Measurements from ENCODE around the gene ARHGEF1.

The ARHGEF1 gene

GRCh38 chr19:41901707-41902360 lies 18.9 kb downstream of the ARHGEF1 start:
- no peak for DNase-seq (ENCODE audit: low read depth)
- H3K4me3 ChIP-seq (ENCODE audit: low read depth, low read length) = no peak overlapping the region
- TF ChIP-seq MAX (IDR thresholded peaks at IDR 0.05; ENCODE audit: low read depth, low read length) (no peak), MYC (IDR thresholded peaks at IDR 0.05; ENCODE audit: low read depth, low read length) (no peak), POLR2A (IDR thresholded peaks at IDR 0.05; ENCODE audit: extremely low read depth, insufficient read length) (no peak)
- TF ChIP-seq, protein P1, sequence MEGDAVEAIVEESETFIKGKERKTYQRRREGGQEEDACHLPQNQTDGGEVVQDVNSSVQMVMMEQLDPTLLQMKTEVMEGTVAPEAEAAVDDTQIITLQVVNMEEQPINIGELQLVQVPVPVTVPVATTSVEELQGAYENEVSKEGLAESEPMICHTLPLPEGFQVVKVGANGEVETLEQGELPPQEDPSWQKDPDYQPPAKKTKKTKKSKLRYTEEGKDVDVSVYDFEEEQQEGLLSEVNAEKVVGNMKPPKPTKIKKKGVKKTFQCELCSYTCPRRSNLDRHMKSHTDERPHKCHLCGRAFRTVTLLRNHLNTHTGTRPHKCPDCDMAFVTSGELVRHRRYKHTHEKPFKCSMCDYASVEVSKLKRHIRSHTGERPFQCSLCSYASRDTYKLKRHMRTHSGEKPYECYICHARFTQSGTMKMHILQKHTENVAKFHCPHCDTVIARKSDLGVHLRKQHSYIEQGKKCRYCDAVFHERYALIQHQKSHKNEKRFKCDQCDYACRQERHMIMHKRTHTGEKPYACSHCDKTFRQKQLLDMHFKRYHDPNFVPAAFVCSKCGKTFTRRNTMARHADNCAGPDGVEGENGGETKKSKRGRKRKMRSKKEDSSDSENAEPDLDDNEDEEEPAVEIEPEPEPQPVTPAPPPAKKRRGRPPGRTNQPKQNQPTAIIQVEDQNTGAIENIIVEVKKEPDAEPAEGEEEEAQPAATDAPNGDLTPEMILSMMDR (IDR thresholded peaks at IDR 0.05; ENCODE audit: low read depth, low read length) = no peak

- TF ChIP-seq MAX (IDR thresholded peaks at IDR 0.05; ENCODE audit: low read depth, low read length) = no peak
- no peak for TF ChIP-seq POLR2A (IDR thresholded peaks at IDR 0.05; ENCODE audit: extremely low read depth, insufficient read length)
- no peak for TF ChIP-seq MYC (IDR thresholded peaks at IDR 0.05; ENCODE audit: low read depth, low read length)
- TF ChIP-seq, protein P1 (IDR thresholded peaks at IDR 0.05; ENCODE audit: low read depth, low read length) = no peak
- no peak overlapping the region for H3K4me3 ChIP-seq (ENCODE audit: low read depth, low read length)
- no peak for DNase-seq (ENCODE audit: low read depth)
These were observed 19.6 kb downstream of the ARHGEF1 start for GRCh38 chr19:41902594-41902993.

DNA sequence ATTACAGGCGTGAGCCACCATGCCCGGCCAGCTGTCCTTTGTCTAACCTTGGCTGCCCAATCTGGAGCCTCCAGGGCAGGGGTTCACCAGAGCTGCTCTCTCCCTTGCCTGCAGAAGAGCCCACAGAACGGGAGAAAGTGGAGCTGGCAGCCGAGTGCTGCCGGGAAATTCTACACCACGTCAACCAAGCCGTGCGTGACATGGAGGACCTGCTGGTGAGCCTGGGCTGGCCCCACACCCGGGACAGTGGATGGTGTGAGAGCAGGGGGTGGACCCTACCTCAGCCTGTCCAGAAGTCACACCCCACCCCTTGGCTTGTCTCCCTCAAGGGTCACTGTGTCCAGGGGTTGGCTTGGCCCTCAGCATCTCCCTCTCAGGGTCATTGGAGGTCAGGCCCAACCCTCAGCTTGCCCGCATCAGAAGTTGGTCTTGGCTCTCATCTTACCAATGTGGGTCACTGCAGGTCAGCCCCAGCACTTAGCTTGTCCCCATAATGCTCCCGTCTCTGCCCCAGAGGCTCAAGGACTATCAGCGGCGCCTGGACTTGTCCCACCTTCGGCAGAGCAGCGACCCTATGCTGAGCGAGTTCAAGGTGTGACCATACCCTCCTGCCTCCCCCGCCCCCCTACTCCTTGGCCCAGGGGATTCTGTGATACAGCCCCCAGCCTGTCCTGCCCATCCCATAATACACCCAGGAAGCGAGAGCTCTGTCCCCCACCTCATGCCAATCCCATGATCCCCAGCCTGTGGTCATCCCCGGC lies 20.4 kb downstream of the ARHGEF1 start:
- TF ChIP-seq MYC (IDR thresholded peaks at IDR 0.05; ENCODE audit: low read depth, low read length) (no peak), MAX (IDR thresholded peaks at IDR 0.05; ENCODE audit: low read depth, low read length) (no peak), POLR2A (IDR thresholded peaks at IDR 0.05; ENCODE audit: extremely low read depth, insufficient read length) (no peak)
- TF ChIP-seq, protein P1 (IDR thresholded peaks at IDR 0.05; ENCODE audit: low read depth, low read length) = no peak
- DNase-seq (ENCODE audit: low read depth) = no peak
- no peak overlapping the region for H3K4me3 ChIP-seq (ENCODE audit: low read depth, low read length)

- no peak for DNase-seq (ENCODE audit: low read depth)
- no peak for TF ChIP-seq MAX (IDR thresholded peaks at IDR 0.05; ENCODE audit: low read depth, low read length)
- TF ChIP-seq MYC (IDR thresholded peaks at IDR 0.05; ENCODE audit: low read depth, low read length) = no peak
- TF ChIP-seq POLR2A (IDR thresholded peaks at IDR 0.05; ENCODE audit: extremely low read depth, insufficient read length) = no peak
- TF ChIP-seq, protein P1 (IDR thresholded peaks at IDR 0.05; ENCODE audit: low read depth, low read length) = no peak
- H3K4me3 ChIP-seq (ENCODE audit: low read depth, low read length) = no peak overlapping the region
These were observed 21.3 kb downstream of the ARHGEF1 start for GRCh38 chr19:41904118-41904870.

GRCh38 chr19:41905273-41906002 lies 22.5 kb downstream of the ARHGEF1 start:
- no peak for DNase-seq (ENCODE audit: low read depth)
- no peak overlapping the region for H3K4me3 ChIP-seq (ENCODE audit: low read depth, low read length)

More at GRCh38 chr19:41905273-41906002, 22.5 kb downstream of the ARHGEF1 start:
- TF ChIP-seq MAX (IDR thresholded peaks at IDR 0.05; ENCODE audit: low read depth, low read length) (no peak), POLR2A (IDR thresholded peaks at IDR 0.05; ENCODE audit: extremely low read depth, insufficient read length) (no peak), MYC (IDR thresholded peaks at IDR 0.05; ENCODE audit: low read depth, low read length) (no peak)
- TF ChIP-seq, protein P1 (IDR thresholded peaks at IDR 0.05; ENCODE audit: low read depth, low read length) = no peak
